Psoas muscle (tissue), 8 donors: ENCODE results near the gene P3H3. TPM values are rescaled to one million over a fixed set of nuclear protein-coding genes. Genes with fewer than 3 reads are reported as not detected.

Experiments used
- ATAC-seq, 4 donors: fragments of 200-7000 bp; cut with Tn5 transposase; one replicate each; pipeline ENCODE4 v1.9.1; 2020; ENCODE audit warnings: moderate library complexity in 3 of 4, mild to moderate bottlenecking in 2 of 4
- DNase-seq, 2 donors: peaks; one replicate each; pipeline ENCODE4 v3.0.0-alpha.2; 2020
- H3K27ac ChIP-seq: fragments of 200-600 bp; one replicate; pipeline ENCODE4 v1.8.0; 2022
- H3K27me3 ChIP-seq, 3 donors: fragments of 200-600 bp in 1 of 3; one replicate each; pipeline versions ENCODE4 v1.6.1 to v1.8.0; 2013 to 2022; ENCODE audit warnings: low read length in 2 of 3, mild to moderate bottlenecking in 2 of 3, moderate library complexity in 1 of 3; ENCODE audit not compliant: insufficient read depth in 3 of 3
- H3K36me3 ChIP-seq, 2 donors: fragments of 200-600 bp in 1 of 2; one replicate each; pipeline versions ENCODE4 v1.6.1 to v1.8.0; 2013 to 2022; ENCODE audit warnings: low read depth in 1 of 2, mild to moderate bottlenecking in 1 of 2, moderate library complexity in 1 of 2; ENCODE audit not compliant: insufficient read depth in 1 of 2
- H3K4me1 ChIP-seq: fragments of 200-600 bp; one replicate; pipeline ENCODE4 v1.8.0; 2022
- H3K4me3 ChIP-seq: fragments of 200-600 bp; one replicate; pipeline ENCODE4 v1.8.0; 2022; ENCODE audit warnings: mild to moderate bottlenecking
- H3K9me3 ChIP-seq: fragments of 200-600 bp; one replicate; pipeline ENCODE4 v1.8.0; 2022
- WGBS, 3 donors: extraction: QIAGEN DNeasy Blood & Tissue Kit; methylation state at CpG; one replicate each; pipeline versions ENCODE4 v1.1.6 to v1.1.7; 2013; 5-methylcytosine and 5-hydroxymethylcytosine counted together
- intact Hi-C, 2 donors: fragments of 100-400 bp; cut with DNase I; formaldehyde crosslinking; loops; one replicate each; pipeline versions ENCODE4 v1.11.0 to v1.14.2; 2022
- polyA plus RNA-seq, 3 donors: library from polyadenylated mRNA; stranded (reverse); fragments of 200-250 nt; gene quantifications; one replicate each; pipeline ENCODE4 v1.2.3, GENCODE V29; 2013
- total RNA-seq, 4 donors: library from RNA; stranded (reverse); fragmentation: NEBNext Ultra II Directional in 2 of 4; extraction: Animal tissue kit (Norgen Biotek cat#: 25700) in 2 of 4; gene quantifications; one replicate each; pipeline versions ENCODE4 v1.2.1 to v1.2.4, GENCODE V29; 2021 to 2023
- TF ChIP-seq, protein P1 (sequence below): fragments of 200-600 bp; IDR thresholded peaks from one replicate; pipeline ENCODE4 v1.8.0; 2022; ENCODE audit warnings: antibody characterized with exemption
- donor health status: healthy with polysubstance abuse.
- donor health status: DM: no; HTN: no; CAD: no; lungs with moderate emphysema.
- donor health status: Bipolar disorder and iron deficiency.
- donor health status: healthy.
- donor health status: DM: yes; HTN: yes; CAD: no.
- donor health status: DM: no; HTN: no; CAD: no.
- donor health status: DM: no; HTN: no; CAD: no.
- donor health status: DM: yes; HTN: yes; CAD: no.

The P3H3 gene
- total and polyA plus RNA-seq, 7 donors = 0.87 to 4.2 (median 1.3) TPM

DNA sequence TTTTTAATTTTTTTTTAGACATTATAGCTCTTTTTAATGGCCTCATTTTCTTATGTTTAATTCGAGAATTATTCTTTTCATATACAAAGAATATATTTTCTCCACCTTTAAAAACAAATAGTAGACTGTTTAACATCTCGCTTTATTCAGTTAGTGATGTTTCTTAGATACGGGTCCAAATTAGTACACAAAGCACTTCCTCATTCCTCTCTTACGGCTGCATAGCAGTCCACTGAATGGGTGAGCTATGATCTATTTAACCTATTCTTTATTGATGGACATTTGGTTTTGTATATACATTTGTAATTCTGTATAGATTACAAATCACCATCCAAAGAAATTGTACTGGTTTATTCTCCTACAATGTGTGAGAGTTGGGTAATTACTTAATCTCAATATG is 14.8 kb upstream of the P3H3 start:
- TF ChIP-seq, protein P1, sequence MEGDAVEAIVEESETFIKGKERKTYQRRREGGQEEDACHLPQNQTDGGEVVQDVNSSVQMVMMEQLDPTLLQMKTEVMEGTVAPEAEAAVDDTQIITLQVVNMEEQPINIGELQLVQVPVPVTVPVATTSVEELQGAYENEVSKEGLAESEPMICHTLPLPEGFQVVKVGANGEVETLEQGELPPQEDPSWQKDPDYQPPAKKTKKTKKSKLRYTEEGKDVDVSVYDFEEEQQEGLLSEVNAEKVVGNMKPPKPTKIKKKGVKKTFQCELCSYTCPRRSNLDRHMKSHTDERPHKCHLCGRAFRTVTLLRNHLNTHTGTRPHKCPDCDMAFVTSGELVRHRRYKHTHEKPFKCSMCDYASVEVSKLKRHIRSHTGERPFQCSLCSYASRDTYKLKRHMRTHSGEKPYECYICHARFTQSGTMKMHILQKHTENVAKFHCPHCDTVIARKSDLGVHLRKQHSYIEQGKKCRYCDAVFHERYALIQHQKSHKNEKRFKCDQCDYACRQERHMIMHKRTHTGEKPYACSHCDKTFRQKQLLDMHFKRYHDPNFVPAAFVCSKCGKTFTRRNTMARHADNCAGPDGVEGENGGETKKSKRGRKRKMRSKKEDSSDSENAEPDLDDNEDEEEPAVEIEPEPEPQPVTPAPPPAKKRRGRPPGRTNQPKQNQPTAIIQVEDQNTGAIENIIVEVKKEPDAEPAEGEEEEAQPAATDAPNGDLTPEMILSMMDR = no peak
- Histone ChIP-seq H3K36me3 (no peaks in the 10 kb centered on the region), H3K27ac (no peak overlapping the region), H3K4me1 (no peaks in the 10 kb centered on the region), H3K9me3 (no peaks in the 10 kb centered on the region), H3K27me3 (no peaks in the 10 kb centered on the region), H3K4me3 (no peak overlapping the region)
- 62 to 71% (median 69%) methylated on average over 4 of the region's 4 CpGs for WGBS, 3 donors
- ATAC-seq (no peak), DNase-seq (no peak)
- intact Hi-C loops = no loop called here

DNA sequence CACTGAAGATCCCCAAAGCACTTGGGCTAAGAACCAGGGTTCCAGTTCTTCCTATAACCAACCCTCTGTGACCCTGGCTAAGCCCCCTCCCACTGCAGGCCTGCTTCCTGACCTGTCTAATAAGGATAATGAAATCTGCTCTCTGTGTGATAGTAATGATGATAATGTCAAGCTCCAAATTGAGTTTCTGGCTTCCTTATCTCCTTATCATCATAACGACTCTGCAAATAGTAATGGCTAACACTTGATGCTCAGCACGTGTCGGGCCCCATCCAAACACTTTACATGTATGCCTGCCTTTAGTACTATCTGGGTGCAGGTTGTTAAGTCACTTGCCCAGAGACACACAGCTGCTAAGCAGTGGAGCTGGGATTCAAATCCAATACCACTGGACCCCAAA is 11.6 kb upstream of the P3H3 start:
- H3K27ac ChIP-seq = no peak overlapping the region
- TF ChIP-seq, protein P1 = no peak
- WGBS, 3 donors = 72 to 79% (median 72%) methylated on average over 3 of the region's 3 CpGs
- intact Hi-C loops = no loop called here
- no peaks in the 10 kb centered on the region for H3K9me3 ChIP-seq
- DNase-seq (no peak), ATAC-seq (no peak)
- no peaks in the 10 kb centered on the region for H3K4me1 ChIP-seq
- no peak overlapping the region for H3K4me3 ChIP-seq
- no peaks in the 10 kb centered on the region for H3K36me3 ChIP-seq
- H3K27me3 ChIP-seq = peaks cover 0 to 3% (median 2%) of the 10 kb centered on the region in 3 donors

DNA sequence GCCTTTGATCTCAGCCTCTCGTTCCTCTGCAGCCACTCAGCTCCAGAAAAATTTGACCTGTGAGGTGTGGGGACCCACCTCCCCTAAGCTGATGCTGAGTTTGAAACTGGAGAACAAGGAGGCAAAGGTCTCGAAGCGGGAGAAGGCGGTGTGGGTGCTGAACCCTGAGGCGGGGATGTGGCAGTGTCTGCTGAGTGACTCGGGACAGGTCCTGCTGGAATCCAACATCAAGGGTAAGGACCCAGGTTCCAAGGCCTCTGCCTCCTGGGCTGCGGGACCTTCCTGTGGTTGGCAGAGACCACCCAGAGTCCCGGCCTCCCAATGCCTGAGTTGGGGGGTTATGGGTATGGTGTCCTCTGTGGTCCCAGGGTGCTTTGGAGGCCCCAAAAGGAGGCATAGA is 11.1 kb upstream of the P3H3 start:
- H3K4me3 ChIP-seq = no peak overlapping the region
- intact Hi-C loops = no loop called here
- no peak overlapping the region for H3K27ac ChIP-seq
- H3K36me3 ChIP-seq = no peaks in the 10 kb centered on the region
- H3K4me1 ChIP-seq = no peaks in the 10 kb centered on the region
- WGBS, 3 donors = 78 to 90% (median 80%) methylated on average over 8 of the region's 8 CpGs
- ATAC-seq (no peak), DNase-seq (no peak)
- H3K9me3 ChIP-seq = no peaks in the 10 kb centered on the region
- peaks cover 0 to 7% (median 6%) of the 10 kb centered on the region in 3 donors for H3K27me3 ChIP-seq
- TF ChIP-seq, protein P1 = no peak

DNA sequence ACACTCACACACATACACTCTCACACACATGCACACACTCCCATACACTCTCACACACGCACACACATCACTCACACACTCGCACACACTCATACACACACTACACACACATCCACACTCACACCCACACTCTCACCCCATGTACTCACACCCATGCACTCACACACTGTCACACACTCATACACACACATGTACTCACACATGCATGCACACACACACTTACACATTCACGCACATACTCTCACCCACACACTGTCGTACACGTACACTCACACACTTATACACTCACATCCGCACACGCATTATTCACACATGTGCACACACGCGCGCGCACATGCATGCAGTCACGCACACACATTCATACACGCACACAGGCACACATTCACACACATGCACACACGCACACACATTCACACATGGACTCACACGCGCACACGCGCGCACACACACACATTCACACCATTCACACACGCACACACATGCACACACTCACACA is 10.5 kb upstream of the P3H3 start:
- intact Hi-C loops = no loop called here
- H3K27ac ChIP-seq = no peak overlapping the region
- DNase-seq (no peak), ATAC-seq (no peak)
- 83 to 91% (median 91%) methylated on average over 20 of the region's 20 CpGs for WGBS, 3 donors
- no peaks in the 10 kb centered on the region for H3K9me3 ChIP-seq
- H3K4me3 ChIP-seq = no peak overlapping the region
- TF ChIP-seq, protein P1 = no peak
- H3K36me3 ChIP-seq = no peaks in the 10 kb centered on the region
- H3K4me1 ChIP-seq = no peaks in the 10 kb centered on the region
- H3K27me3 ChIP-seq = peaks cover 0 to 12% (median 8%) of the 10 kb centered on the region in 3 donors

DNA sequence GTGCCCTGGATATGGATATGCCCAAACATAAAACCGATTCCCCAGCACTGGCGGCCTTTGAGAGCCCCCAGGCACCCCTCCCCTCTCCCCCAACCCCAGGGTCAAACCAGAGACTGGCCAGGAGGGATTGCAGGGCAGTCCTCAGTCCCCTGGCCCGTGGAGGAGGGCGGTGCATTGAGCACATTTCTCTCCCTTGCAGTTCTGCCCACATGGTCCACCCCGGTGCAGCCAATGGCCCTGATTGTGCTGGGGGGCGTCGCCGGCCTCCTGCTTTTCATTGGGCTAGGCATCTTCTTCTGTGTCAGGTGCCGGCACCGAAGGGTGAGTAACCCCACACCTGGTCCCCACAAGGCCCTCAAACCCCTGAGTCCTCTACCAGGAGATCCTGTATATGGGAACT is 10.0 kb upstream of the P3H3 start:
- ATAC-seq = no peak
- intact Hi-C loops = no loop called here
- H3K4me3 ChIP-seq = no peak overlapping the region
- H3K36me3 ChIP-seq = no peaks in the 10 kb centered on the region
- DNase-seq = no peak
- H3K27me3 ChIP-seq = peaks cover 0 to 17% (median 11%) of the 10 kb centered on the region in 3 donors
- TF ChIP-seq, protein P1 = no peak
- no peaks in the 10 kb centered on the region for H3K4me1 ChIP-seq
- 69 to 77% (median 75%) methylated on average over 10 of the region's 10 CpGs for WGBS, 3 donors
- no peak overlapping the region for H3K27ac ChIP-seq
- no peaks in the 10 kb centered on the region for H3K9me3 ChIP-seq
